Stomach (tissue), 9 donors: Measurements from ENCODE around the gene NELFB. TPM values are rescaled to one million over a fixed set of nuclear protein-coding genes. Genes with fewer than 3 reads are reported as not detected.

ENCODE experiments used
- DNase-seq, 2 donors: peaks; one replicate each; pipeline versions ENCODE4 v3.0.0 to v3.0.0-alpha.2; 2013 to 2019
- H3K27ac ChIP-seq, 5 donors: fragments of 200-600 bp in 4 of 5; sonication (generic) in 4 of 5; one replicate each; pipeline ENCODE4 v1.5.1; 2013 to 2019; ENCODE audit warnings: mild to moderate bottlenecking in 1 of 5, moderate library complexity in 1 of 5
- H3K27me3 ChIP-seq, 3 donors: fragments of 200-600 bp; sonication (generic); one replicate each; pipeline ENCODE4 v1.5.1; 2017 to 2019; ENCODE audit warnings: mixed run types in 1 of 3
- H3K36me3 ChIP-seq, 4 donors: fragments of 200-600 bp; sonication (generic); 1 replicate in 3 of 4; 2 replicates in 1 of 4; pipeline ENCODE4 v1.5.1; 2016 to 2019
- H3K4me1 ChIP-seq, 4 donors: fragments of 200-600 bp; sonication (generic); one replicate each; pipeline ENCODE4 v1.5.1; 2016 to 2019
- H3K4me3 ChIP-seq, 4 donors: fragments of 200-600 bp; sonication (generic) in 3 of 4; one replicate each; pipeline ENCODE4 v1.5.1; 2016 to 2019; ENCODE audit warnings: mild to moderate bottlenecking in 1 of 4
- H3K9me3 ChIP-seq, 4 donors: fragments of 200-600 bp; sonication (generic); one replicate each; pipeline ENCODE4 v1.5.1; 2016 to 2019
- CTCF ChIP-seq, 7 experiments: fragments of 450-650 bp in 4 of 7; fragments of 200-600 bp in 3 of 7; sonication (generic) in 3 of 7; IDR thresholded peaks; one replicate each; pipeline ENCODE4 v1.5.1; 2016 to 2019; ENCODE audit warnings: antibody characterized with exemption in 7 of 7, control low read depth in 2 of 7, mild to moderate bottlenecking in 1 of 7
- EP300 ChIP-seq: sonication (generic); formaldehyde crosslinking; IDR thresholded peaks from one replicate; pipeline ENCODE4 v1.6.1; 2017; ENCODE audit warnings: antibody characterized with exemption
- POLR2A ChIP-seq, 4 donors: fragments of 450-650 bp; IDR thresholded peaks; one replicate each; pipeline ENCODE4 v1.6.1; 2016; ENCODE audit warnings: antibody characterized with exemption in 4 of 4, control low read depth in 2 of 4, mild to moderate bottlenecking in 1 of 4, moderate library complexity in 1 of 4
- POLR2AphosphoS5 ChIP-seq, 3 donors: sonication (generic); formaldehyde crosslinking; IDR thresholded peaks; one replicate each; pipeline ENCODE4 v1.6.1; 2016; ENCODE audit warnings: antibody characterized with exemption in 3 of 3
- WGBS, 5 donors: extraction: QIAGEN DNeasy Blood & Tissue Kit in 3 of 5; methylation state at CpG; one replicate each; pipeline versions ENCODE4 v1.1.5 to v1.1.7; 2013 to 2018; 5-methylcytosine and 5-hydroxymethylcytosine counted together
- intact Hi-C: fragments of 100-400 bp; cut with DNase I; formaldehyde crosslinking; loops from one replicate; pipeline ENCODE4 v1.15.1; 2023; ENCODE audit warnings: low total_unique reads
- polyA plus RNA-seq, 3 donors: library from polyadenylated mRNA; stranded (reverse); fragments of 200-250 nt; gene quantifications; one replicate each; pipeline ENCODE4 v1.2.3, GENCODE V29; 2013
- total RNA-seq, 5 donors: library from RNA; depleted of rRNA; stranded (reverse); fragments of >200 nt; gene quantifications; one replicate each; pipeline versions ENCODE4 v1.1.0 to v1.2.3, GENCODE V29; 2014 to 2016
- donor health status: healthy with polysubstance abuse.
- donor health status: Bipolar disorder and iron deficiency.
- donor health status: healthy.

The NELFB gene
- total and polyA plus RNA-seq, 8 donors: 11.2 to 134 (median 36.1) TPM

- H3K9me3 ChIP-seq: no peaks in the 10 kb centered on the region
- intact Hi-C loops: no loop called here
- H3K27ac ChIP-seq: peak overlapping the region; percentile 85 to 98 (median 90)
- peaks cover 43 to 59% (median 50%) of the 10 kb centered on the region in 4 donors for H3K4me1 ChIP-seq
- H3K36me3 ChIP-seq: no peaks in the 10 kb centered on the region
- TF ChIP-seq POLR2AphosphoS5 (IDR thresholded peaks at IDR 0.05): no peak
- TF ChIP-seq CTCF (IDR thresholded peaks at IDR 0.05): peak in 1 of 7 experiments; percentile 3
- peaks cover 7 to 75% (median 39%) of the 10 kb centered on the region in 3 donors for H3K27me3 ChIP-seq
- DNase-seq: peak in 1 of 2 donors; percentile 71
- WGBS, 5 donors: 34 to 54% (median 46%) methylated on average over 19 to 35 of the region's 35 CpGs
- H3K4me3 ChIP-seq: peak overlapping the region; percentile 42 to 49 (median 47)
Measured at GRCh38 chr9:137294681-137295237, 39.6 kb downstream of the NELFB start.

- H3K4me1 ChIP-seq: peaks cover 49 to 65% (median 56%) of the 10 kb centered on the region in 4 donors
- TF ChIP-seq POLR2A (IDR thresholded peaks at IDR 0.05) (no peak), EP300 (no peak), CTCF (IDR thresholded peaks at IDR 0.05) (peak in 3 of 7 experiments; percentile 33 to 92 (median 73)), POLR2AphosphoS5 (IDR thresholded peaks at IDR 0.05) (no peak)
- 0 to 5% (median 4%) methylated on average over 1 to 76 of the region's 76 CpGs; no CpG with 5 or more reads in 1 of the 5 donors for WGBS, 5 donors
- H3K9me3 ChIP-seq: no peaks in the 10 kb centered on the region
- no peaks in the 10 kb centered on the region for H3K36me3 ChIP-seq
- intact Hi-C loops: no loop called here
- H3K27me3 ChIP-seq: peaks cover 7 to 80% (median 45%) of the 10 kb centered on the region in 3 donors
- peak overlapping the region; percentile 85 to 98 (median 90) for H3K27ac ChIP-seq
- DNase-seq: peak; percentile 57 to 82
- H3K4me3 ChIP-seq: peak overlapping the region; percentile 42 to 49 (median 47)
Measured at GRCh38 chr9:137295238-137295811, 40.2 kb downstream of the NELFB start.

- H3K4me1 ChIP-seq: peaks cover 56 to 72% (median 63%) of the 10 kb centered on the region in 4 donors
- H3K27me3 ChIP-seq: peaks cover 7 to 88% (median 47%) of the 10 kb centered on the region in 3 donors
- H3K36me3 ChIP-seq: no peaks in the 10 kb centered on the region
- 0 to 9% (median 6%) methylated on average over 22 to 77 of the region's 78 CpGs for WGBS, 5 donors
- H3K9me3 ChIP-seq: no peaks in the 10 kb centered on the region
- TF ChIP-seq POLR2A (IDR thresholded peaks at IDR 0.05) (no peak), POLR2AphosphoS5 (IDR thresholded peaks at IDR 0.05) (no peak), EP300 (no peak), CTCF (IDR thresholded peaks at IDR 0.05) (no peak)
- H3K27ac ChIP-seq: peak overlapping the region; percentile 85 to 98 (median 90)
- intact Hi-C loops: no loop called here
- H3K4me3 ChIP-seq: peak overlapping the region; percentile 42 to 49 (median 47)
- peak in 1 of 2 donors; percentile 63 for DNase-seq
Measured at GRCh38 chr9:137295849-137296669, 40.9 kb downstream of the NELFB start.
